Measurements from ENCODE around the gene METRNL. TPM values are rescaled to one million over a fixed set of nuclear protein-coding genes. Genes with fewer than 3 reads are reported as not detected.
A peak's percentile ranks its signal among the peaks of the same experiment; 100 is the strongest.
"Not testable (repeated sequence)": the region's sequence is repeated elsewhere in the genome, so short reads cannot be mapped to it uniquely, and the experiment has no call there.

Gene METRNL
- total RNA-seq, 1 donor from 2014 or later = 79.9 TPM

DNA sequence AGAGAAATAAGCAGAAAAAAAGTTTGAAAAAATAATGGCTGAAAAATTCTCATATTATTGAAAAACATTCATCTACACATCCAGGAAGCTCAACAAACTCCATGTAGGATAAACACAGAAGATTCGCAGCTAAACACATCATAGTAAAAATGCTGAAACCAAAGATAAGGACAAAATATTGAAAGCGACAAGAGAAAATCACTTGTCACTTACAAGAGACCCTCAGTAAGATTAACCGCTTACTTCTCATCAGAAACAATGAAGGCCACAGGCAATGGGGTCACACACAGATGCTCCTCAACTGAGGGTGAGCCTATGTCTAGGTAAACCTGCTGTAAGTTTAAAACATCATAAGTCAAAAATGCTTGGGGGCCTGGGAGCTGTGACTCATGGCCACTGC is 38.1 kb upstream of the METRNL start:
- H3K27me3 ChIP-seq = no peaks in the 10 kb centered on the region
- DNase-seq (no peak), ATAC-seq (no peak)
- intact Hi-C loops (cut with DNase I) = no loop called here
- H3K4me3 ChIP-seq = no peak overlapping the region
- peaks cover 7% of the 10 kb centered on the region for H3K36me3 ChIP-seq
- no peaks in the 10 kb centered on the region for H3K4me1 ChIP-seq
- peaks cover 4% of the 10 kb centered on the region for H3K9me3 ChIP-seq
- no peak overlapping the region for H3K27ac ChIP-seq
- TF ChIP-seq CTCF (IDR thresholded peaks at IDR 0.05) = no peak

DNA sequence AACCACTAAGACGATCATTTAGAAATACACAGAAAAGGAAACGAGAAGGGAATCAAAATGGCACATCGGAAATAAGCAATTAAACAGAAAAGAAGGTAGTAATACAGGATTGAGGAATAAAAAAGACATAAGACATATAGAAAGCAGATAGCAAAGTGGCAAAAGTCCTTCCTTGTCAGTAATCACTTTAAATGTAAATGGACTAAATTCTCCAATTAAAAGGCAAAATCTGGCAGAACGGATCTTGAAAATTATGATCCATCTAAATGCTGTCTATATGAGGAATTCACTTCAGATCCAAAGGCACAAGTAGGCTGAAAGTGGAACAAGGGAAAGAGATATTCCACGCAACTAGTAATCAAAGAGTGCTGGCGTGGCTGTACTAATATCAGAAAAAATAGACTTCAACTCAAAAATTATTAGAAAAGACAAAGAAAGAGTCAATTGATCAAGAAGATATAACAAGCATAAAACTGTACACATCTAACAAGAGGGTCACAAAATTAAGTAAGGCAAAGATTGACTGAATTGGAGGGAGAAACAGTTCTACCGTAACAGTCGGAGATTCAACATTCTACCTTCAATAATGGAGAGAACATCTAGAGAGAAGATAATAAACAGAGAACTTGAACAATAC is 36.8 kb upstream of the METRNL start:
- H3K36me3 ChIP-seq = no peaks in the 10 kb centered on the region
- H3K9me3 ChIP-seq = peaks cover 4% of the 10 kb centered on the region
- no peak for DNase-seq
- no peaks in the 10 kb centered on the region for H3K27me3 ChIP-seq
- H3K4me3 ChIP-seq = no peak overlapping the region
- no peaks in the 10 kb centered on the region for H3K4me1 ChIP-seq
- no peak for ATAC-seq
- no peak overlapping the region for H3K27ac ChIP-seq
- no peak for TF ChIP-seq CTCF (IDR thresholded peaks at IDR 0.05)
- intact Hi-C loops (cut with DNase I) = no loop called here

DNA sequence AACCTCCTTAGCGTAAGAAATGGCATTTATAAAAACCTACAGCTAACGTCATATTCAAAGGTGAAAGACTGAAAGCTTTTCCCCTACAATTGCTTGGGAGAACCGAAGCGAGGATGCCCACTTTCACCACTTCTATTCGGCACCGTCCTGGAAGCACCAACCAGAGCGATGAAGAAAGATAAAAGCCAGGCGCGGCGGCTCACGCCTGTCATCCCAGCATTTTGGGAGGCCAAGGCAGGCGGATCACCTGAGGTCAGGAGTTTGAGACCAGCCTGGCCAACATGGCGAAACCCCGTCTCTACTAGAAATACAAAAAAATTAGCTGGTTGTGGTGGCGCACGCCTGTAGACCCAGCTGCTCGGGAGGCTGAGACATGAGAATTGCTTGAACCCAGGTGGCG is 34.9 kb upstream of the METRNL start:
- intact Hi-C loops (cut with DNase I); H3K4me1 ChIP-seq; H3K4me3 ChIP-seq; H3K27ac ChIP-seq; H3K9me3 ChIP-seq; DNase-seq; H3K27me3 ChIP-seq; H3K36me3 ChIP-seq; ATAC-seq: not testable (repeated sequence)

DNA sequence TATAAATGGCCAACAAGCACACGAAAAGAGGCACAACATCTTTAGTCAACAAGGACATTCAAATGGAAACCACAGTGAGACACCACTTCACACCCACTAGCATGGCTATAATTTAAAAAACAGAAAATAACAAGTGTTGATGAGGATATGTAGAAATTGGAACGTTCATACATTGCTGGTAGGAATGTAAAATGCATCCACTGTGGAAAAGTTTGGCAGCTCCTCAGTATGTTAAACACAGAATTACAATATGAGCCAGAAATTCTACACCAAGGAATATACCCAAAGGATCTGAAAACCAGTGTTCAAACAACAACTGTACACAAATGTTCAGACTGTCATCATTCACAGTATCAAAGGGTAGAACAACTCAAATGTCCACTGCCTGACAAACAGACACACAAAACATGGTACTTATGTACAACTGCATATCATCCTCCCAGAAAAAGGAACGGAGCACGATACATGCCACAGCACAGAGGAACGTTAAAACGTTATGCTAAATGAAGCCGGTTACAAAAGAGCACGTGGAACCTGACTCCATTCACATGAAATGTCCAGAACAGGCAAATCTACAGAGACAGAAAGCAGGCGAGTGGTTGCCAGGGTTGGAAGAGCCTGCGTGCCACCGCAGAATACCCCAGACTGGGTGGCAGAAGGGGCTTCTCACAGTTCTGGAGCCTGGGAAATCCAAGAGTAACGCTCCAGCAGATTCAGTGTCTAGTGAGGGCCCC is 32.8 kb upstream of the METRNL start:
- no peak for ATAC-seq
- H3K4me3 ChIP-seq = no peak overlapping the region
- intact Hi-C loops (cut with DNase I) = no loop called here
- H3K9me3 ChIP-seq = no peaks in the 10 kb centered on the region
- TF ChIP-seq CTCF (IDR thresholded peaks at IDR 0.05) = no peak
- no peaks in the 10 kb centered on the region for H3K27me3 ChIP-seq
- DNase-seq = no peak
- no peaks in the 10 kb centered on the region for H3K36me3 ChIP-seq
- H3K4me1 ChIP-seq = no peaks in the 10 kb centered on the region
- no peak overlapping the region for H3K27ac ChIP-seq

- no peak for DNase-seq
- TF ChIP-seq CTCF (IDR thresholded peaks at IDR 0.05) = no peak
- no peaks in the 10 kb centered on the region for H3K9me3 ChIP-seq
- H3K4me3 ChIP-seq = no peak overlapping the region
- peaks cover 2% of the 10 kb centered on the region for H3K4me1 ChIP-seq
- no peak overlapping the region for H3K27ac ChIP-seq
- H3K27me3 ChIP-seq = no peaks in the 10 kb centered on the region
- ATAC-seq = no peak
- intact Hi-C loops (cut with DNase I) = no loop called here
- no peaks in the 10 kb centered on the region for H3K36me3 ChIP-seq
Observed at GRCh38 chr17:83047182-83047478, 32.3 kb upstream of the METRNL start.

DNA sequence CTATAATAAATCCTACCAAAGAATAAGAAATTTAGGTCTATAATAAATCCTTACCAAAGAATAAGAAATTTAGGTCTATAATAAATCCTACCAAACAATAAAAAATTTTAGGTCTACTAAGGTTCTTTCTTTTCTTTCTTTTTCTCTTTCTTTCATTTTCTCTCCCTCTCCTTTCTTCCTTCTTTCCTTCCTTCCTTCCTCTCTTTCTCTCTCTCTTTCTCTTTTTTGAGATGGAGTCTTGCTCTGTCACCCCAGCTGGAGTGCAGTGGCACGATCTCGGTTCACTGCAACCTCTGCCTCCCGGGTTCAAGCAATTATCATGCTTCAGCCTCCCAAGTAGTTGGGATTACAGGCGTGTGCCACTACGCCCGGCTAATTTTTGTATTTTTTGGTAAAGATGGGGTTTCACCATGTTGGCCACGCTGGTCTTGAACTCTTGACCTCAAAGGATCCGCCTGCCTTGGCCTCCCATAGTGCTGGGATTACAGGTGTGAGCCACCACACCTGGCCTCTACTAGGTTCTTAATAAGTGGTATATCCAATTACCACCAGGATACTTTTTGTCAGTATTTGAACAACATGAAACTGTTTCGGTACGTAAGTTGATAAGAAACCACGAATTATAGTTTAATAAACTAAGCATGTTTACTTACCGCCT is 31.5 kb upstream of the METRNL start:
- intact Hi-C loops (cut with DNase I); ATAC-seq; H3K27me3 ChIP-seq; H3K4me3 ChIP-seq; DNase-seq; H3K4me1 ChIP-seq; H3K36me3 ChIP-seq; H3K9me3 ChIP-seq: not testable (repeated sequence)
- peak overlapping the region; percentile 75 for H3K27ac ChIP-seq

Data from upper lobe of right lung (tissue), 1 donor.